Vein endothelial cell (primary cell): ENCODE measurements around the gene GTF3C2. TPM values are rescaled to one million over a fixed set of nuclear protein-coding genes. Genes with fewer than 3 reads are reported as not detected.

Experiments used
- total RNA-seq: library from RNA; depleted of rRNA; stranded (reverse); fragments of >200 nt; gene quantifications from 2 replicates; pipeline ENCODE4 v1.2.3, GENCODE V29; 2012

Gene GTF3C2, protein sequence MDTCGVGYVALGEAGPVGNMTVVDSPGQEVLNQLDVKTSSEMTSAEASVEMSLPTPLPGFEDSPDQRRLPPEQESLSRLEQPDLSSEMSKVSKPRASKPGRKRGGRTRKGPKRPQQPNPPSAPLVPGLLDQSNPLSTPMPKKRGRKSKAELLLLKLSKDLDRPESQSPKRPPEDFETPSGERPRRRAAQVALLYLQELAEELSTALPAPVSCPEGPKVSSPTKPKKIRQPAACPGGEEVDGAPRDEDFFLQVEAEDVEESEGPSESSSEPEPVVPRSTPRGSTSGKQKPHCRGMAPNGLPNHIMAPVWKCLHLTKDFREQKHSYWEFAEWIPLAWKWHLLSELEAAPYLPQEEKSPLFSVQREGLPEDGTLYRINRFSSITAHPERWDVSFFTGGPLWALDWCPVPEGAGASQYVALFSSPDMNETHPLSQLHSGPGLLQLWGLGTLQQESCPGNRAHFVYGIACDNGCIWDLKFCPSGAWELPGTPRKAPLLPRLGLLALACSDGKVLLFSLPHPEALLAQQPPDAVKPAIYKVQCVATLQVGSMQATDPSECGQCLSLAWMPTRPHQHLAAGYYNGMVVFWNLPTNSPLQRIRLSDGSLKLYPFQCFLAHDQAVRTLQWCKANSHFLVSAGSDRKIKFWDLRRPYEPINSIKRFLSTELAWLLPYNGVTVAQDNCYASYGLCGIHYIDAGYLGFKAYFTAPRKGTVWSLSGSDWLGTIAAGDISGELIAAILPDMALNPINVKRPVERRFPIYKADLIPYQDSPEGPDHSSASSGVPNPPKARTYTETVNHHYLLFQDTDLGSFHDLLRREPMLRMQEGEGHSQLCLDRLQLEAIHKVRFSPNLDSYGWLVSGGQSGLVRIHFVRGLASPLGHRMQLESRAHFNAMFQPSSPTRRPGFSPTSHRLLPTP
- 52.6 and 53.2 TPM in 2 replicates for total RNA-seq

GRCh38 chr2:27356382-27357181, at the start of gene GTF3C2:
TSS of gene GTF3C2 (minus strand) at chr2:27356764. CDS start at chr2:27343554, 13,210 bp downstream.

GRCh38 chr2:27380626-27381545, 24.3 kb upstream of the GTF3C2 start, which contains the start of gene ZNF513:
TSS of gene ZNF513 (minus strand) at chr2:27380734. CDS start at chr2:27380526, 208 bp downstream.

GRCh38 chr2:27370026-27370815, 13.7 kb upstream of the GTF3C2 start, which contains the start of the genes EIF2B4 and SNX17:
TSS of gene EIF2B4 (minus strand) at chr2:27370338. CDS start at chr2:27370314, 24 bp downstream.
TSS of gene SNX17 (plus strand) at chr2:27370616. CDS start at chr2:27370744, 128 bp downstream.

GRCh38 chr2:27322766-27323595, 33.6 kb downstream of the GTF3C2 start, which contains the start of gene MPV17:
TSS of gene MPV17 (minus strand) at chr2:27323097. CDS start at chr2:27322517, 580 bp downstream.

DNA sequence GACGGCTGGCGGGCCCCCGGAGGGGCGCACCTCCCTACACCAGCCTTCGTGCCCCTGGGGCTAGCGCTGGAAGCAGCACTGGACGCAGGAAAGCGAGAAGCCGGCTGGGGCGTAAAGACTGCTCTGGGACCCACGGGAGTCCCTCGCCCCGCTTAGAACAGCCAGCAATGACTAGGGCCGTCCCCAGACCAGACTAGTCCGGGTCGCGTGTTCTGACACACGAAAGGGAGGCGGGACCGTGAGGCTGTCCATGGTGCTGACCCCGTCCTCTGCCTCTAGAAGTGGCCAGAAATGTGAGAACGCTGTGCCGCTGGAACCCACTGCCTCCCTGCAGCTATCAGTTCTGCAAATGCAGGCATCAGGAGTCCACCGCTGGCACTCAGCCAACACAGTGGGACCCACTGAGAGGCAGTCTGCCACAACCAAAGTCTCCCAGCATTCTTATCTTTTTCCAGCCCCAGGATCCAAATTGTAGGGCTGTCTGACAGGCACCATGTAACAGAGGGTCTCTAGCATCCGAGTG, 48.1 kb downstream of the GTF3C2 start, which contains the start of gene UCN:
Gene UCN, minus strand, starts transcription at position 87 of the 523 bp plus-strand sequence. CDS start 550 bp downstream, outside the sequence.

DNA sequence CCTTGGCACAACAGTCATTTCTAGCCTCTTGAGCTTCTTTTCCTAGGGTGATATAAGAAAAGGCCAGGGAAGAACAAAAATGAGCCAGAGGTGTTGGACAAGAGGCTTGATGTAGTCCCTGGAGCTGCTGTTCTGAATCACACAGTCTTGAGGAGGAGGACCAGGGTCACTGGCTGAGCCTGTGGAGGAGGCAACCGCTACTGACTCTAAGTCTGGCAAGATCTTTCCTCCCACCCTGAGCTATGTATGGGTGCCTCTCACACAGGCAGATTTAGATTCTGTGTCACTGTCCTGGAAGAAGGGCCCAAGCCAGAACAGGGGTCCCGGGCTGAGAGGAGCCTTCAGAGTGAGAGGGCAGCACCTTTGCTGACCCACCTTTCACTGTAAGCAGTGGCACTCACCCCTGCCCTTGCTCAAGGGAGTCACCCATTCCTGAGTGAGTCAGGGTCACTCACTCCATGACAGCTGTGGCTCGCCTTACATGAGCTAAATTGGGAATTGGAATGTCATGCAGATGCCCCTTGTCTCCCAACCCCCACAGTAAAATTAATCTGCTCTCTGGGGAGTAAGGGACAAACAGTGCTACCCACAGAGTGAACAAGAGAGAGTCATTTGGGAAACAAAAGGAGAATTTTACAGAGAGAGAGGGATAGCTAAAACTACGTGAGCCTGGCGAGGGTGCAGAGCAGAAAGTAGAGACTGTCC, 74.6 kb downstream of the GTF3C2 start, which contains the start of gene TRIM54:
Gene TRIM54, plus strand, starts transcription at position 575 of the 705 bp plus-strand sequence. CDS start 303 bp downstream, outside the sequence.

Other genes with a start within 250 kb of the GTF3C2 start
- gene CGREF1, start 237.6 kb downstream of the GTF3C2 start, total RNA-seq, result 3.2 and 8.5 TPM in 2 replicates
- under 0.01 TPM in 1 of 2 replicates, not detected in the other for gene ABHD1, start 232.9 kb downstream of the GTF3C2 start, total RNA-seq
- 39.0 and 43.1 TPM in 2 replicates for gene PREB, start 222.1 kb downstream of the GTF3C2 start, total RNA-seq
- gene PRR30, start 217.4 kb downstream of the GTF3C2 start, total RNA-seq, result not detected in 2 replicates
- gene TCF23, start 207.8 kb downstream of the GTF3C2 start, total RNA-seq, result not detected in 2 replicates
- 120 and 128 TPM in 2 replicates for gene ATRAID, start 144.7 kb downstream of the GTF3C2 start, total RNA-seq
- 29.7 and 41.7 TPM in 2 replicates for gene SLC5A6, start 144.5 kb downstream of the GTF3C2 start, total RNA-seq
- gene CAD, start 139.4 kb downstream of the GTF3C2 start, total RNA-seq, result 41.7 and 41.8 TPM in 2 replicates
- 3.2 and 11.8 TPM in 2 replicates for gene SLC30A3, start 93.7 kb downstream of the GTF3C2 start, total RNA-seq
- 0.19 and 0.98 TPM in 2 replicates for gene DNAJC5G, start 81.3 kb downstream of the GTF3C2 start, total RNA-seq
- 0.10 and 0.33 TPM in 2 replicates for gene TRIM54, start 74.3 kb downstream of the GTF3C2 start, total RNA-seq
- gene UCN, start 48.3 kb downstream of the GTF3C2 start, total RNA-seq, result 0.38 and 1.3 TPM in 2 replicates
- 75.0 and 79.4 TPM in 2 replicates for gene MPV17, start 33.7 kb downstream of the GTF3C2 start, total RNA-seq
- 28.7 and 32.4 TPM in 2 replicates for gene EIF2B4, start 13.6 kb upstream of the GTF3C2 start, total RNA-seq
- 112 and 136 TPM in 2 replicates for gene SNX17, start 13.9 kb upstream of the GTF3C2 start, total RNA-seq
- gene ZNF513, start 24.0 kb upstream of the GTF3C2 start, total RNA-seq, result 8.6 and 11.1 TPM in 2 replicates
- gene PPM1G, start 52.8 kb upstream of the GTF3C2 start, total RNA-seq, result 108 and 120 TPM in 2 replicates
- gene NRBP1, start 71.9 kb upstream of the GTF3C2 start, total RNA-seq, result 138 and 167 TPM in 2 replicates
- gene KRTCAP3, start 85.6 kb upstream of the GTF3C2 start, total RNA-seq, result not detected in 2 replicates
- gene IFT172, start 133.0 kb upstream of the GTF3C2 start, total RNA-seq, result 15.0 and 17.0 TPM in 2 replicates
- gene FNDC4, start 138.4 kb upstream of the GTF3C2 start, total RNA-seq, result 30.6 and 36.6 TPM in 2 replicates
- 0.98 and 3.2 TPM in 2 replicates for gene GCKR, start 140.1 kb upstream of the GTF3C2 start, total RNA-seq
- gene ZNF512, start 226.3 kb upstream of the GTF3C2 start, total RNA-seq, result 23.5 and 44.5 TPM in 2 replicates